IPS-18a (cell line): ENCODE data around the gene FOXRED2.

ENCODE experiments used
- H3K27ac ChIP-seq: one replicate; pipeline ENCODE4 v1.5.1; 2013; ENCODE audit warnings: low read length
- H3K27me3 ChIP-seq: one replicate; pipeline ENCODE4 v1.6.1; 2013; ENCODE audit warnings: mild to moderate bottlenecking, low read length; ENCODE audit not compliant: control insufficient read depth, insufficient read depth
- H3K36me3 ChIP-seq: one replicate; pipeline ENCODE4 v1.6.1; 2013; ENCODE audit warnings: low read depth, low read length; ENCODE audit not compliant: control insufficient read depth
- H3K4me1 ChIP-seq: one replicate; pipeline ENCODE4 v1.6.1; 2013; ENCODE audit warnings: low read depth, low read length; ENCODE audit not compliant: control insufficient read depth
- H3K4me3 ChIP-seq: one replicate; pipeline ENCODE4 v1.5.1; 2013; ENCODE audit warnings: low read length
- H3K9ac ChIP-seq: one replicate; pipeline ENCODE4 v1.6.1; 2013; ENCODE audit warnings: mild to moderate bottlenecking, low read length, moderate library complexity
- H3K9me3 ChIP-seq: one replicate; pipeline ENCODE4 v1.6.1; 2013; ENCODE audit warnings: low read depth, low read length; ENCODE audit not compliant: control insufficient read depth

The FOXRED2 gene

DNA sequence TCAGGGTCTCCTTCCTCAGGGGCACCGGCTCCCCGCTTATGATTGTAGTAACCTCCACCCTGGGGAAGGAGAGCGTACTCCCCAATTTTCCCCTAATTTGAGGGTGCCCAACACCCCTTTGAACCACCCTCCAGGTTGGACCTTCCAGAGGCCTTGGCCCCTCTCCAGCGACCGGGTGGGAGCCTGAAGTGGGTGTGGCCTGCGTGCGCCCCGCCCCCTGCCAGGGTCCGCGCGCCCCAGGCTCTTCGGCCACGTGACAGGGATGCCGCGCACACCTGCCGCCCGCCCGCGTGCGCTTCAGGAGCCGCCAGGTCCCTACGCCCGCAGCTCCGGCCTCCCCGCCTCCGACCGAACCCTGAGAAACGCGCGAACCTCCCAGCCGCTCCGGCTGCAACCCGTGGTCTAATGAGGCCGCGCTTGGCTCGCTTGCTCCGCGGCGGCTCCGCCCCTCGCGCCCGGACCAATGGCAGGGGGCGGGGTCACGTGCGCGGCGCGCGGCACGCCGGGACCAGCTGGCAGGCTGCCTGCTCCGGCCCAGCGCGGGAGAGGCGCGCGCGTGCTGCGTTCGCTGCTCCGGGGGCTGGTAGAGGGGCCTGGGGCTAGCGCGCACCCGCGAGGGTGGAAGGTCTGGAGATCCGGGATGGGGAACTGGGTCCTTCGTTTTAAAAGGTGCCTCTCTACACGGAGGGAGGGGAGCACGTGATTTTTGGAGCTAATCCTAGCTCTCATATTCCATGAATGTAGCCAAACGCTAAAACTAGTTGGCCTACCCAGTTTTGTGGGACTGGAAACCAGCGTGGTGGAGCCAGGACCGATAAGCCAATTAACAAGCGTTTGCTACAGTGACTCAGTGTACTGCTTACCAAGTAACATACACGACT, at the start of gene FOXRED2:
FOXRED2 (minus strand) TSS at position 404 of the 881 bp plus-strand sequence. CDS start 618 bp downstream, outside the sequence.
- Histone ChIP-seq H3K27me3 (peaks cover 7% of the 10 kb centered on the region), H3K36me3 (peaks cover 26% of the 10 kb centered on the region), H3K4me1 (no peaks in the 10 kb centered on the region), H3K9me3 (no peaks in the 10 kb centered on the region), H3K4me3 (peak within 1 kb of the TSS; percentile 46), H3K27ac (no peak within 1 kb of the TSS), H3K9ac (peak within 1 kb of the TSS; percentile 54)

DNA sequence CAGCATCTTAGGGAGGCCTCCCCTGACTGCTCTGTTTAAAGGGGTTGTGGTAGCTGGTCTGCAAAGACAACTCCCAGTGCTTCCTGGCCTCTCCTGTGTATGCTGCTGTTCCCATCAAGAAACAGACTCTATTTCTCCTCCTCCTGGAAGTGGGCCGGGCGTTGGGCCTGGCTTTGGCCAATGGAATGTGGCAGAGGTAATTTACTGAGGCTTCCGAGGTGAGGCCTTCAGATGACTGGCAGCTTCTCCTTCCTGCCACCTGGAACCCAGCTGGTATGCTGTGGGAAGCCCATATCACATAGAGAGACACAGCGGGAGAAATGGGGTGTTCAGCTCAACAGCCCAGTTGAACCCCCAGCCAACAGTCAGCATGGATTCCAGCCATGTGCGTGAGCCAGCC, 47.3 kb upstream of the FOXRED2 start:
- no peak overlapping the region for H3K9ac ChIP-seq
- no peak overlapping the region for H3K4me3 ChIP-seq
- no peaks in the 10 kb centered on the region for H3K9me3 ChIP-seq
- no peaks in the 10 kb centered on the region for H3K4me1 ChIP-seq
- H3K27ac ChIP-seq = no peak overlapping the region
- no peaks in the 10 kb centered on the region for H3K36me3 ChIP-seq
- no peaks in the 10 kb centered on the region for H3K27me3 ChIP-seq

DNA sequence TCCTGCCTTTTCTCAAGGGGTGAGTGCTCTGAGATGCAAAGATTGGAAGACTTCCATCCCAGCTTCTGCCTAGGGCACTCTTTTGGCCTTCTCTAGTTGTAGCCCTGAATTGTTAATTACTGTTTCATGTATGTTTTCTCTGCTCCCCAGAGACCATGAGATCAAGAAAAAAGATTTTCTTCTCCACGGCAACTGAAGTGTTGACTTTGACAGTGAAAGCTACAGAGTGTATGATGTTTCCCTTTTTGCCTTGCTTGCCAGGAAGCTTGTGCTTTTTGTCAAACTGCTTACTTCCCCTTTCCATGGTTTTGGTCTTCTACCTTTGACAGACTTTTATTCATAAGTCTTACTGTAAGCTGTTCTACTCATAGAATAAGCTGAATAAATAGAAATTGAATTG, 45.4 kb upstream of the FOXRED2 start:
- no peak overlapping the region for H3K27ac ChIP-seq
- H3K36me3 ChIP-seq = no peaks in the 10 kb centered on the region
- no peaks in the 10 kb centered on the region for H3K4me1 ChIP-seq
- H3K27me3 ChIP-seq = no peaks in the 10 kb centered on the region
- no peaks in the 10 kb centered on the region for H3K9me3 ChIP-seq
- H3K9ac ChIP-seq = no peak overlapping the region
- no peak overlapping the region for H3K4me3 ChIP-seq

DNA sequence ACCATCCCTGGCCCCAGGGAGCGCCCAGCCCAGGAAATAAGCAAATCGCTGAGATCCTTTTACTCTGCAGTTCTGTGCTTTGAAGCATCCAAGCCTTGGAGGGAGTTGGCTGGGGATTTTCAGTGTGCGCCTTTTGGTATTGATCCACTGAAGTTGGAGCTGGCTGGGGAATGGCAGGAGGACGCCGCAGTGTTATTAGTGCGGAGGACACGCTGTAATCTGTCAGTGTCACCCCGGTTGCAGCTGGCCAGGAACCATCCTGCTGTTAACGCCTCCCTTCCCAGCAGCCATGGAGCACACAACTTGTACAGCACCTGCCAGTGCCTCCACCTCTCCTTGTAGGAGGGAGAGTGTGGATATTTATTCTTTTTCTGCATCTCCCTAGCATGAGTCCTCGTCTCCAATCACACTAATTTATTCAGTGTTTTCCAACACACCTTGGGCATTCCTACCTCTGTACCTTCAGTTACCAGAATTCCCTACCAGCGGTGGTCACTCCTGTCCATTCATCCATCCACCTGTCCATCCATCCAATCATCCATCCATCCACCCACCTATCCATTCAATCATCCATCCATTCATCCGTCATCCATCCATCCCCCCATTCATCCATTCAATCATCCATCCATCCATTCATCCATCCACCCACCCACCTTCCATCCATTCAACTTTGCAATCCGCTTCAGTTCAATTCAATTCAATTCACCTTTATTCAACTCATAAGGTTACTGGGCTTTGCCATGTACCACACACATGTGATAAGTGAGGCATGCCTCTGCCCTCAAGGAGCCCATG, 44.1 kb upstream of the FOXRED2 start:
- Histone ChIP-seq H3K27me3 (no peaks in the 10 kb centered on the region), H3K27ac (no peak overlapping the region), H3K4me3 (no peak overlapping the region), H3K9ac (no peak overlapping the region), H3K9me3 (no peaks in the 10 kb centered on the region), H3K4me1 (no peaks in the 10 kb centered on the region), H3K36me3 (no peaks in the 10 kb centered on the region)

DNA sequence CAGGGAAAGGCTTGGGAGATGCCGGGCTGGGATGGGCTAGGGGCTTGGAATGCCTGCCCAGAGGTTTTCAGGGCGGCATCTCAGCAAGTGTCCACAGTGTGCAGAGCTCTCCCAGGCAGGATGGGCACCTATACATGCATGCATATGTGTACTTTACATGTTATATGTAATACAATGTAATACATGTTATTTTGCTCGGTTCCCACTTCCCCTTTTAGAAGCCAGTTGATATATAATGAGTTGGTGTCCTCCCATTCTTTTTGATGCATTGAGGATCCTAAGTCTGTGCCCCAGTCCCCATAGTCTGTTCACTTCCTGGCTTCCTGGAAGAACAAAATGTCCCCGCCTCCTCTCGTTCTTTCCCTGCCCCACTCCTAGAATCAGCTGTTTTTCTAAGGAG, 42.2 kb upstream of the FOXRED2 start:
- no peaks in the 10 kb centered on the region for H3K4me1 ChIP-seq
- H3K4me3 ChIP-seq = no peak overlapping the region
- no peak overlapping the region for H3K9ac ChIP-seq
- no peaks in the 10 kb centered on the region for H3K36me3 ChIP-seq
- H3K27ac ChIP-seq = no peak overlapping the region
- no peaks in the 10 kb centered on the region for H3K9me3 ChIP-seq
- H3K27me3 ChIP-seq = peaks cover 6% of the 10 kb centered on the region

DNA sequence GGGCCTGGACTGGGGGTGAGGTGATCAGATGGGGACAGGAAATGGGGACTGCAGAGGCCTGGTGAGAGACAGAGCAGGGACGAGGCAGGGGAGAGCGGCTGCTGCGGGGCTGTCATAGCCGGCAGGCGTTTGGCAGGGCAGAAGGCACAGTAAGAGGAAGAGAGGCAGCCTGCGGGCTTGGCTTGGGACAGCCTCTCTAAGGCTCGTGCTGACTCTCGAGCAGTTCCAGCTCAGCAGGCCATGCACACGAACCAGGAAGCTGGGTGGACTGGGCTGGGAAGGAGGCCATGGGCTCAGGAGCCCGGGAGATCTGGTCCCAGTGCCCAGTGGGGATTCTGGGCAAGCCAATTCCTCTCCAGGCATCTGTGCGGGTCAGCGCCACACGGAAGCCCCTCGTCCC, 41.8 kb upstream of the FOXRED2 start:
- H3K27me3 ChIP-seq = peaks cover 6% of the 10 kb centered on the region
- no peaks in the 10 kb centered on the region for H3K36me3 ChIP-seq
- H3K9me3 ChIP-seq = no peaks in the 10 kb centered on the region
- no peak overlapping the region for H3K4me3 ChIP-seq
- no peak overlapping the region for H3K27ac ChIP-seq
- H3K9ac ChIP-seq = no peak overlapping the region
- no peaks in the 10 kb centered on the region for H3K4me1 ChIP-seq

DNA sequence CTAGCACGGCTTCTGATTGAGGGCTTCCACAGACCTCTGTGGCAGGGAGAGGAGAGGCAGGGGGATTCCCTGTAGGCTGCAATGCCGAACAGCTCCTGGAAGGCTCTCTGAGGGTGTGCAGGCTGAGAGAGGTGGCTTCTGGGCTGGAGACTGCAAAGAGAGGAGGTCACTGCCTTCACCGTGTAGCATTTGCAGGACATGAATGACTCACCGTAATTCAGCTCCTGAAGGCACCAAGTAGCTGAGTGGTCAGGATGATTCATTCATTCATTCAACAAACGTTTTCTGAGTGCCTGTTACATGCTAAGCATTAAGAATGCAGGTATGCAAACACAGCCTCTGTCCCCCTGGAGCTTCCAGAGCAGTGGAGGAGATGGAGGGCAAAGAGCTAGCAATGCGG, 40.1 kb upstream of the FOXRED2 start:
- H3K4me3 ChIP-seq = no peak overlapping the region
- no peaks in the 10 kb centered on the region for H3K36me3 ChIP-seq
- H3K4me1 ChIP-seq = no peaks in the 10 kb centered on the region
- H3K27me3 ChIP-seq = peaks cover 6% of the 10 kb centered on the region
- no peaks in the 10 kb centered on the region for H3K9me3 ChIP-seq
- H3K9ac ChIP-seq = no peak overlapping the region
- H3K27ac ChIP-seq = no peak overlapping the region

DNA sequence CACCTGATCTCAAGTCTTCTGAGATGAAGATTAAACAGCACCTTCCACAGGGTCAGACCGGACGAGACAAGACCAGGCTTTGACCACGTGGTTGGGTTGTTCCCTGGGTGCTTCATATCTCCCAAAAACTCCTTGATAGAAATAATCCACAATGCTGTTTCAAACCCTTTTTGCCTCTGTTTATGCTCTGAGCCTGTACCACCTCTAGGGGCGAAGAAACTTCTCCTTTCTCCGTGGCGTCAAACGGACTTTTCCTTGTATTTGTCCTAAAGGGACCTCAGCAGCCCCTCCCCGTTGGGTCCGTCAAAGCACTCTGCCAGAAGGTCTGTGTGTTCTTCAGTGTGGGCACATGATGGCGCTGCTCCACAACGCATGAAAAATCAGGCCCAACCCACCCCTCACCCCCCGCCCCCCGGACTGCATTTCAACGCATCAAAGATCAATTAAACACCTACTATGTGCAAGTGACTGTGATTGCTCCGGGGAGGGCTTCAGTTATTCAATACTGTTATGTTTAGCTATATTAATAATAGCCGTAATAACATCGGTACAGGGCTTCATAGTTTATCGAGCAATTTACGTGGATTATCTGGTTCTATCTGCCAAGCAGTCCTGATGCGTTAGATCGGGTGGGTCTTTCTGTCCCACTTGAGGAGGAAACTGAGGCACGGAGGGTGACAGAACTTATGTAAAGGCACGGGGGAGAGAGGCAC, 39.4 kb upstream of the FOXRED2 start:
- H3K36me3 ChIP-seq = no peaks in the 10 kb centered on the region
- H3K9ac ChIP-seq = no peak overlapping the region
- H3K4me1 ChIP-seq = no peaks in the 10 kb centered on the region
- H3K27me3 ChIP-seq = peaks cover 6% of the 10 kb centered on the region
- H3K27ac ChIP-seq = no peak overlapping the region
- H3K4me3 ChIP-seq = no peak overlapping the region
- H3K9me3 ChIP-seq = no peaks in the 10 kb centered on the region

DNA sequence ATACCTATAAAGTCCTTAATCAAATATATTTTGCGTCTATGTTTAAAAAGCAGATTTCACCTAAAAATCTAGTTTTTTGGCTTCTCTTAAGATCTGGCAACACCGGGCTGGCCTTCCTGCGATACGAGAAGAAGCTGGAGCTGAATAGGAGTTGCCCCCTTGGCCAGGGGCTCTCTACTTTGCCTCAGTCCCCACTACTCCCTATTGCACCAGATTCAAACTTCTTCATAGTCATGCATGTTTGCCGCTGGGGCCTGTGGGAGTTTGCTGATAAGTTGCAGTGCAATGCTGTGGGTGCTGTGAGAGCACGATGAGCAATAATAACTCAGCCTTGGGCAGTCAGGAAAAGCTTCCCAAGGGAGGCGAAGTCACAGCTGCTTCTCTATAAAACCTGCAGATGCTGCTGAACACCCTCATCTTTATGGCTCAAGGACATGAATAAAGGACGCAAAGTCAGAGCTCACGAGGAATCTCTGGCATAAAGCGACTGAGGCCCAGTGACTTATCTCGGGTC, 37.3 kb upstream of the FOXRED2 start:
- Histone ChIP-seq H3K9ac (no peak overlapping the region), H3K36me3 (no peaks in the 10 kb centered on the region), H3K27ac (no peak overlapping the region), H3K9me3 (no peaks in the 10 kb centered on the region), H3K4me3 (no peak overlapping the region), H3K4me1 (no peaks in the 10 kb centered on the region), H3K27me3 (peaks cover 6% of the 10 kb centered on the region)

DNA sequence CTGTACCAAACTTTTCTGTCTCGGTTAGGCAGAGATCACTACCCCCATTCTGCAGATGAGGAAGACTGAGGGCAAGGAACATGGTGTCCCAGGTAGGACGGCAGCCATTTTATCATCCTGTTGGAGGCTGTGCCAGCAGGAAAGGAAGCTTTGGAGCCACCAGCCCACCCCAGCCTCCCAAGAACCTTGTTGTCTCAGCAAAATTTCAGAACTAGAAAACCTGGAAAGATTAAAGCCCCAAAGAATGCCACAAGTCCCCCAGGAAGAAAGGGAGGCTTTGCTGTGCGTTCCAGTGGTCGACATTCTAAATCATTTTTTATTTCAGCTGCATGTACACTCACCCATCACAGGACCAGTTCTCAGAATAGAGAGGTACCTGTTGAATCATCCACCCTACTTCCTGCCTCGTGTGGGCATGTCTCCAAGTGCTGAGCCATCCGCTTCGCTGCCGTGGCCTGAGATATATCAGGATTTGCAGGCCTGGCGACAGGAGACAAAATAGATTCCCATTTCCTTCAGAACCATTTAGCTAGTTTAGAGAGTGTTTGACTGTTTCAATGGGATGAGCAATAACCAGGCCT, 35.1 kb upstream of the FOXRED2 start:
- Histone ChIP-seq H3K27ac (no peak overlapping the region), H3K4me3 (no peak overlapping the region), H3K9ac (no peak overlapping the region)

More for the DNA sequence above, 35.1 kb upstream of the FOXRED2 start:
- Histone ChIP-seq H3K4me1 (no peaks in the 10 kb centered on the region), H3K36me3 (no peaks in the 10 kb centered on the region), H3K27me3 (peaks cover 6% of the 10 kb centered on the region), H3K9me3 (no peaks in the 10 kb centered on the region)
